ENCODE results near the gene PSTPIP1.

PSTPIP1 gene

DNA sequence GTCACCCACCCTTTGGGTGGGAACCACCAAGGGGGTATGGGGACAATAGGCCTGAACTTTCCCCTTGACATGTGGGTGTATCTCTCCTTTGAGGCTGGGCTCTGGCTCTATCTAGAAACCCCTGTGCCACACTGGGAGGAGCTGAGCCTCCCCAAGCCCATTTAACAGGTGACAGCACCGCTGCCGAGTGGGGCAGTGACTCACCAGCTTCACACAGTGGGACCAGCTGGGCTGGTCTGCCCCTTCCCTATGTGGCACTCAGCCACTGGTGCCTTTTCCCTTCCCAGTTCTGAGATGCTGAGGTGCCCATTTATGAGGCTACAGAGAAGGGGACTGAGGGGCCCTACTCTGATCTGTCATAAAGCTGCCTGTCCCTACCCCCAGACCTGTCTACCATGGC, 5.1 kb downstream of the PSTPIP1 start:
- no peak for DNase-seq (ENCODE audit: low read depth)
- no peak overlapping the region for H3K4me3 ChIP-seq (ENCODE audit: low read depth, low read length)
- TF ChIP-seq, protein P1, sequence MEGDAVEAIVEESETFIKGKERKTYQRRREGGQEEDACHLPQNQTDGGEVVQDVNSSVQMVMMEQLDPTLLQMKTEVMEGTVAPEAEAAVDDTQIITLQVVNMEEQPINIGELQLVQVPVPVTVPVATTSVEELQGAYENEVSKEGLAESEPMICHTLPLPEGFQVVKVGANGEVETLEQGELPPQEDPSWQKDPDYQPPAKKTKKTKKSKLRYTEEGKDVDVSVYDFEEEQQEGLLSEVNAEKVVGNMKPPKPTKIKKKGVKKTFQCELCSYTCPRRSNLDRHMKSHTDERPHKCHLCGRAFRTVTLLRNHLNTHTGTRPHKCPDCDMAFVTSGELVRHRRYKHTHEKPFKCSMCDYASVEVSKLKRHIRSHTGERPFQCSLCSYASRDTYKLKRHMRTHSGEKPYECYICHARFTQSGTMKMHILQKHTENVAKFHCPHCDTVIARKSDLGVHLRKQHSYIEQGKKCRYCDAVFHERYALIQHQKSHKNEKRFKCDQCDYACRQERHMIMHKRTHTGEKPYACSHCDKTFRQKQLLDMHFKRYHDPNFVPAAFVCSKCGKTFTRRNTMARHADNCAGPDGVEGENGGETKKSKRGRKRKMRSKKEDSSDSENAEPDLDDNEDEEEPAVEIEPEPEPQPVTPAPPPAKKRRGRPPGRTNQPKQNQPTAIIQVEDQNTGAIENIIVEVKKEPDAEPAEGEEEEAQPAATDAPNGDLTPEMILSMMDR (IDR thresholded peaks at IDR 0.05; ENCODE audit: low read depth, low read length, missing control alignments): no peak

DNA sequence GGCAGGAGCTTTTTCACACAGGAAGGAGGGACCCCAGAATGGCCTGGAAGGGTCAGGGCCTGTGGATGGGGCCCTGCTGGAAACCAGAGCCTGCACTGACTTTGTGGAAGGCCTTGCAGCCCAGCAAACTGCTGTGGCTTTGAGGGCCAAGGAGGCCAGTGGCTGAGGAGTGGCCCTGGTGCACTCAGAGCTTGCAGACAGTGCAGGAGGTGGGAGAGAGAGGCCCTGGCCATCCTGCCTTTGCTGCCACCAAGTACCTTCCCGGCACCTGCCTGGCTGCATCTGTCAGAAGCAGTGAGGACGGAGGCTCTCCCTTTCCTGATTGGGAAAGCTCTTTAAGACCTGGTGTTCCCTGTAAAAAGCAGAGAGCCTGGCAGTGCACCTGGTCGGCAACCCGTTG, 6.4 kb downstream of the PSTPIP1 start:
- TF ChIP-seq, protein P1 (IDR thresholded peaks at IDR 0.05; ENCODE audit: low read depth, low read length, missing control alignments): no peak
- DNase-seq (ENCODE audit: low read depth): no peak
- H3K4me3 ChIP-seq (ENCODE audit: low read depth, low read length): no peak overlapping the region

DNA sequence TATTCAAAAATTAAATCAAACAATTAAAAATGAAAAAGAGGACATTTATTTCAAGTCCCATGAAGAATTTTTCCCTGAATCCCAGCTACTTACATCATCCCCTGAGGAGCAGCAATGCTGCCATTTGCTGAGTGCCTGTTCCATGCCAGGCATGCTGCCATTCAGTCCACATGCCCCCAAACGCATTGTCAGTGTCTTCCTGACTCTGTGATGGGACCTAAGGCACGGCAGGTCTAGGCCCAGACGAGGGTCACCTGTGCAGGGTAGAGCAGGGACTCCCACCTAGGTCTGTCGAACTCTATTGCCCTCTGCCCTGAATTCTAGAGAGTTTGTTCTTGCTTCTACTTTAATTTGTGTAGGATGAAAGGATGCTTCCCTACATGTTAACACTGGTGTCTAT, 7.0 kb downstream of the PSTPIP1 start:
- TF ChIP-seq, protein P1 (IDR thresholded peaks at IDR 0.05; ENCODE audit: low read depth, low read length, missing control alignments): no peak
- DNase-seq (ENCODE audit: low read depth): no peak
- no peak overlapping the region for H3K4me3 ChIP-seq (ENCODE audit: low read depth, low read length)

DNA sequence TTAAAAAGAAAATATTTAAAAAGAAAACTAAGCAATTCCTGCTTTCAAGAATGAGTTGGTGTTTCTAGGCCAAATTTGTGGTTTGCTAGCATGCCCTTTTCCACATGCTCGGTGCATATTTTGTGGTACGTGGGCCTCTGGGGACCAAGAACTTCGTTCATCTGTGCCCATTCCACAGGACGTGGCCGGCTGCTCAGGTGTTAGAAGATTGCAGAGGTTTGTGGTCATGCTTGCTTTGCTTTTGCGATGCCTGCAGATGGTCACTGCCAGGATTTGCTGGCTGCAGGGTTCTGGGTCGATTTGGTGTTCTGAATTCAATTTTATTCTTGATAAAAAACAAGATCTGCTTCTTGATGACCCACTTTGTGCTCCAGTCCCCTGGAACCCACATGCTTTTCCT, 7.5 kb downstream of the PSTPIP1 start:
- TF ChIP-seq, protein P1 (IDR thresholded peaks at IDR 0.05; ENCODE audit: low read depth, low read length, missing control alignments): no peak
- no peak overlapping the region; the same call in 1 of the 2 replicates for H3K4me3 ChIP-seq (ENCODE audit: low read depth, low read length)
- DNase-seq (ENCODE audit: low read depth): no peak

DNA sequence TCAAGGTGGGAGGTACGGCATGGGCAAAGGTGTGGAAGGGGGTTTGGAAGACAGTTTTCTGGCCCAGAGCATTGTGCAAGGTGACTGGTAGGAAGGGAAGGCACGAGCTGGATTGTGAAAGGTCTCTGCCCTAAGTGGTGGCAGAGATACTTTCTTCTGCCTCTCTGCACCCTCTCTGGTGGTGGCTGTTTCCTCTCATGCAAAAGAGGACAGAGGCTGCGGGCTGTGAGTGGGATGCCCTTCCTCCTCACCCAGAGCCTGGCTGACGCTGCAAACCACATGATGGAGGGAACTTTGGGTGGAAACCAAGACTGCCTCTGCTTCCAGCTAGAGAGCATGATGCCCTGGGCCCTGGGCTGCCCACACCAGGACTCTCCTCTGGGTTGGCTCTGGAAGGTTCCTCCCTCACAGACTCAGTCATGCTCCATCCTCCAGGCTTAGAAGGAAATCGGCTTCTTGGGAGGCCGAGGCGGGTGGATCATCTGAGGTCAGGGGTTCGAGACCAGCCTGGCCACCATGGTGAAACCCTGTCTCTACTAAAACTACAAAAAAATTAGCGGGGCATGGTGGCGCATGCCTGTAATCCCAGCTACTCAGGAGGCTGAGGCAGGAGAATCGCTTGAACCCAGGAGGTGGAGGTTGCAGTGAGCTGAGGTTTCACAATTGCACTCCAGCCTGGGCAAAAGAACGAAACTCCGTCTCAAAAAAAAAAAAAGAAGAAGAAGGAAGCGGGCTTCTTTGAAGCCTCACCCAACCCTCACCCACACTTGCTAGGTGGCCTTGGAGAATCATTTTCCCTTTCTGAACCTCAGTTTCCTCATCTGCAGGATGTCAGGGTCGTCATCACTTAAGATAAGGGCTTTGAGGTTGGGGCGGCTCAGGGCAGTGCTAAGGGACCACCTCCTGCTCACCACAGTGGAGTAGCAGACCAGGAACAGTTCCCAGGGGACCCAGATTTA, 8.3 kb downstream of the PSTPIP1 start:
- H3K4me3 ChIP-seq (ENCODE audit: low read depth, low read length): peak overlapping the region; percentile 3; the same call in 1 of the 2 replicates
- TF ChIP-seq, protein P1 (IDR thresholded peaks at IDR 0.05; ENCODE audit: low read depth, low read length, missing control alignments): no peak
- peak; percentile 62 for DNase-seq (ENCODE audit: low read depth)

DNA sequence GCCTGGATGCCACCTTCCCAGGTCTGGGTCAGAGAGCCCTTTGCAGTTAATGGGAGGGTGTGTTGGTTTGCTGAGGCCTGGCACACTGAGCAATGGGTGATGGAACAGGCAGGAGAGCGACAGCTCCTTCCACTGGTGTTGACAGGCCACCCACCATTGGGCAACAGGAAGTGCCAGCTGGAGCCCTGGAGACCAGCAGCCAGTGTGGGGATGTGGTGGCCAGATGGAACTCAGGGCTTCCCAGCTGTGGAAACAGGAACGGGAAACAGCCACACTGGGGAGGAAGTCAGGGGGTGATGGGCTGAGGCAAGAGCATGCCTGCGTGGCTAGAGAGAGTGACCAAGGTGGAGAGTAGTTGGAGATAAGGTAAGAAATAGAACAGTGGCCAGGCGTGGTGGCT, 9.3 kb downstream of the PSTPIP1 start:
- TF ChIP-seq, protein P1 (IDR thresholded peaks at IDR 0.05; ENCODE audit: low read depth, low read length, missing control alignments): no peak
- H3K4me3 ChIP-seq (ENCODE audit: low read depth, low read length): no peak overlapping the region
- DNase-seq (ENCODE audit: low read depth): no peak

Data from GM12864 (cell line).